ENCODE measurements around the gene GDF10.

Gene GDF10

GRCh38 chr10:47318706-47319105, 18.7 kb downstream of the GDF10 start:
- no peak for DNase-seq

GRCh38 chr10:47319784-47320183, 19.8 kb downstream of the GDF10 start:
- DNase-seq: no peak

- no peak for DNase-seq
These were observed 20.8 kb downstream of the GDF10 start for GRCh38 chr10:47320812-47321211.

GRCh38 chr10:47321521-47322195, 21.7 kb downstream of the GDF10 start:
- DNase-seq: no peak

- DNase-seq: no peak
These were observed 22.5 kb downstream of the GDF10 start, which contains the start of gene GDF2 for GRCh38 chr10:47322300-47323061. Gene GDF2, plus strand, starts transcription at chr10:47322454. Its CDS starts 215 bp downstream, at chr10:47322669.

- DNase-seq: no peak
These were observed 23.1 kb downstream of the GDF10 start for GRCh38 chr10:47323087-47323486.

- no peak for DNase-seq
These were observed 23.8 kb downstream of the GDF10 start for GRCh38 chr10:47323636-47324296.

- DNase-seq: peak in 1 of 2 donors; percentile 7
These were observed 25.6 kb downstream of the GDF10 start for GRCh38 chr10:47325303-47326291.

GRCh38 chr10:47326306-47326926, 26.4 kb downstream of the GDF10 start:
- DNase-seq: peak in 1 of 2 donors; percentile 5

GRCh38 chr10:47326927-47327330, 26.9 kb downstream of the GDF10 start:
- peak in 1 of 2 donors; percentile 3 for DNase-seq

GRCh38 chr10:47329855-47330254, 29.9 kb downstream of the GDF10 start:
- no peak for DNase-seq

- no peak for DNase-seq
These were observed 30.4 kb downstream of the GDF10 start for GRCh38 chr10:47330366-47330765.

- no peak for DNase-seq
These were observed 30.8 kb downstream of the GDF10 start for GRCh38 chr10:47330804-47331203.

- no peak for DNase-seq
These were observed 31.5 kb downstream of the GDF10 start for GRCh38 chr10:47331491-47331890.

GRCh38 chr10:47331954-47332353, 32.0 kb downstream of the GDF10 start:
- no peak for DNase-seq

GRCh38 chr10:47332371-47332770, 32.4 kb downstream of the GDF10 start:
- no peak for DNase-seq

GRCh38 chr10:47332946-47333345, 32.9 kb downstream of the GDF10 start:
- no peak for DNase-seq

GRCh38 chr10:47333532-47333931, 33.5 kb downstream of the GDF10 start:
- no peak for DNase-seq

- DNase-seq: no peak
These were observed 34.7 kb downstream of the GDF10 start for GRCh38 chr10:47334466-47335295.

- DNase-seq: peak in 1 of 2 donors; percentile 1
These were observed 35.9 kb downstream of the GDF10 start for GRCh38 chr10:47335906-47336305.

All from CD4-positive, alpha-beta T cell treated with Interleukin-4 for 1 hour (primary cell).